Neural progenitor cell (in vitro differentiated cells): Measurements from ENCODE around the gene ST7. TPM values are rescaled to one million over a fixed set of nuclear protein-coding genes. Genes with fewer than 3 reads are reported as not detected.

Experiments
- DNase-seq: peaks from one replicate; pipeline ENCODE4 v3.0.0-alpha.2; 2016; ENCODE audit warnings: low spot score
- H2AFZ ChIP-seq: fragments of 200-600 bp; sonication (generic); replicated peaks from 2 replicates; pipeline ENCODE4 v1.6.1; 2016; ENCODE audit warnings: antibody characterized with exemption
- H3F3A ChIP-seq: fragments of 200-600 bp; sonication (generic); 2 replicates; pipeline ENCODE4 v1.6.1; 2016; ENCODE audit warnings: antibody characterized with exemption, low read depth
- H3K27ac ChIP-seq: fragments of 200-600 bp; sonication (generic); 2 replicates; pipeline ENCODE4 v1.5.1; 2016; ENCODE audit warnings: mild to moderate bottlenecking
- H3K27me3 ChIP-seq: fragments of 200-600 bp; sonication (generic); 2 replicates; pipeline ENCODE4 v1.6.1; 2016; ENCODE audit warnings: mild to moderate bottlenecking, moderate library complexity
- H3K36me3 ChIP-seq: fragments of 200-600 bp; sonication (generic); 2 replicates; pipeline ENCODE4 v1.5.1; 2016
- H3K4me1 ChIP-seq: fragments of 200-600 bp; sonication (generic); 2 replicates; pipeline ENCODE4 v1.6.1; 2016; ENCODE audit warnings: mixed run types
- H3K4me2 ChIP-seq: fragments of 200-600 bp; sonication (generic); 2 replicates; pipeline ENCODE4 v1.6.1; 2016
- H3K4me3 ChIP-seq: fragments of 200-600 bp; sonication (generic); 2 replicates; pipeline ENCODE4 v1.5.1; 2016
- H3K79me2 ChIP-seq: fragments of 200-600 bp; sonication (generic); 2 replicates; pipeline ENCODE4 v1.6.1; 2016; ENCODE audit warnings: low read depth
- H3K9ac ChIP-seq: fragments of 200-600 bp; sonication (generic); 2 replicates; pipeline ENCODE4 v1.6.1; 2016
- H3K9me3 ChIP-seq: fragments of 200-600 bp; sonication (generic); 2 replicates; pipeline ENCODE4 v1.5.1; 2016; ENCODE audit warnings: low read depth
- H4K20me1 ChIP-seq: fragments of 200-600 bp; sonication (generic); 2 replicates; pipeline ENCODE4 v1.6.1; 2016; ENCODE audit warnings: low read depth
- H3K27ac Mint-ChIP-seq: 3 replicates; pipeline ENCODE4 v1.8.0; 2021; ENCODE audit warnings: mixed read lengths
- H3K27me3 Mint-ChIP-seq: 2 replicates; pipeline ENCODE4 v1.8.0; 2022; ENCODE audit warnings: low read depth, mild to moderate bottlenecking, inconsistent platforms, moderate library complexity, mixed read lengths; ENCODE audit not compliant: insufficient read depth
- H3K36me3 Mint-ChIP-seq: 3 replicates; pipeline ENCODE4 v1.8.0; 2021; ENCODE audit warnings: mixed read lengths
- H3K4me1 Mint-ChIP-seq: 3 replicates; pipeline ENCODE4 v1.8.0; 2021; ENCODE audit warnings: mixed read lengths
- H3K4me3 Mint-ChIP-seq: 3 replicates; pipeline ENCODE4 v1.8.0; 2021; ENCODE audit warnings: mild to moderate bottlenecking, moderate library complexity, mixed read lengths
- H3K9me3 Mint-ChIP-seq: 3 replicates; pipeline ENCODE4 v1.8.0; 2020; ENCODE audit warnings: mixed read lengths
- CTCF ChIP-seq: fragments of 200-600 bp; sonication (generic); IDR thresholded peaks from 2 replicates; pipeline ENCODE4 v1.5.1; 2017; ENCODE audit warnings: antibody characterized with exemption, mild to moderate bottlenecking
- EZH2 ChIP-seq: fragments of 200-600 bp; sonication (generic); IDR thresholded peaks from 2 replicates; pipeline ENCODE4 v1.6.1; 2017; ENCODE audit warnings: antibody characterized with exemption, mild to moderate bottlenecking, moderate library complexity
- EZH2phosphoT487 ChIP-seq: fragments of 200-600 bp; sonication (generic); IDR thresholded peaks from 2 replicates; pipeline ENCODE4 v1.6.1; 2017; ENCODE audit warnings: antibody characterized with exemption
- total RNA-seq: library from RNA; depleted of rRNA; stranded (reverse); fragments of >200 nt; gene quantifications from 2 replicates; pipeline ENCODE4 v1.2.3, GENCODE V29; 2015; ENCODE audit warnings: low replicate concordance

The ST7 gene
- total RNA-seq, 1 donor from 2014 or later: 5.8 TPM

- Histone ChIP-seq H3K4me3 (no peak overlapping the region), H4K20me1 (no peaks in the 10 kb centered on the region), H3K9me3 (no peaks in the 10 kb centered on the region), H3K9ac (no peak overlapping the region), H3K4me2 (no peak overlapping the region), H3K27ac (no peak overlapping the region), H3F3A (no peaks in the 10 kb centered on the region), H2AFZ (no peak overlapping the region), H3K36me3 (no peaks in the 10 kb centered on the region), H3K79me2 (no peaks in the 10 kb centered on the region), H3K4me1 (peaks cover 12% of the 10 kb centered on the region), H3K27me3 (no peaks in the 10 kb centered on the region)
- Mint-ChIP-seq H3K27me3 (no peaks in the 10 kb centered on the region), H3K4me1 (peaks cover 9% of the 10 kb centered on the region), H3K9me3 (no peaks in the 10 kb centered on the region), H3K27ac (no peak overlapping the region), H3K36me3 (peaks cover 18% of the 10 kb centered on the region), H3K4me3 (no peak overlapping the region)
- no peak for TF ChIP-seq CTCF
- no peak for TF ChIP-seq EZH2
- TF ChIP-seq EZH2phosphoT487: no peak
- no peak for DNase-seq
Measured at GRCh38 chr7:117130262-117130661, 177.0 kb downstream of the ST7 start.

- no peak overlapping the region for H3K4me3 Mint-ChIP-seq
- H2AFZ ChIP-seq: no peak overlapping the region
- peaks cover 3% of the 10 kb centered on the region for H3K4me1 Mint-ChIP-seq
- H3K4me3 ChIP-seq: no peak overlapping the region
- H3K9ac ChIP-seq: no peak overlapping the region
- H3K36me3 ChIP-seq: no peaks in the 10 kb centered on the region
- H3K9me3 ChIP-seq: no peaks in the 10 kb centered on the region
- H3K27me3 ChIP-seq: no peaks in the 10 kb centered on the region
- H3K27ac ChIP-seq: no peak overlapping the region
- H3K79me2 ChIP-seq: no peaks in the 10 kb centered on the region
- H3K9me3 Mint-ChIP-seq: no peaks in the 10 kb centered on the region
- H3F3A ChIP-seq: no peaks in the 10 kb centered on the region
- H3K27ac Mint-ChIP-seq: no peak overlapping the region
- no peak for TF ChIP-seq EZH2
- TF ChIP-seq CTCF: no peak
- TF ChIP-seq EZH2phosphoT487: no peak
- no peaks in the 10 kb centered on the region for H3K4me1 ChIP-seq
- no peak overlapping the region for H3K4me2 ChIP-seq
- no peak for DNase-seq
- H3K27me3 Mint-ChIP-seq: no peaks in the 10 kb centered on the region
- no peaks in the 10 kb centered on the region for H4K20me1 ChIP-seq
- peaks cover 18% of the 10 kb centered on the region for H3K36me3 Mint-ChIP-seq
Measured at GRCh38 chr7:117132321-117133120, 179.2 kb downstream of the ST7 start.

- Histone ChIP-seq H3K79me2 (no peaks in the 10 kb centered on the region), H3F3A (no peaks in the 10 kb centered on the region), H3K36me3 (no peaks in the 10 kb centered on the region), H2AFZ (no peak overlapping the region), H3K4me3 (no peak overlapping the region), H4K20me1 (no peaks in the 10 kb centered on the region), H3K9me3 (no peaks in the 10 kb centered on the region), H3K4me2 (no peak overlapping the region), H3K27ac (no peak overlapping the region), H3K27me3 (no peaks in the 10 kb centered on the region), H3K9ac (no peak overlapping the region), H3K4me1 (no peaks in the 10 kb centered on the region)
- H3K4me3 Mint-ChIP-seq: no peak overlapping the region
- H3K4me1 Mint-ChIP-seq: no peaks in the 10 kb centered on the region
- TF ChIP-seq EZH2 (no peak), EZH2phosphoT487 (no peak), CTCF (no peak)
- no peak overlapping the region for H3K27ac Mint-ChIP-seq
- no peak for DNase-seq
- H3K36me3 Mint-ChIP-seq: peaks cover 19% of the 10 kb centered on the region
- H3K9me3 Mint-ChIP-seq: no peaks in the 10 kb centered on the region
- H3K27me3 Mint-ChIP-seq: no peaks in the 10 kb centered on the region
Measured at GRCh38 chr7:117133125-117133524, 179.8 kb downstream of the ST7 start.
